HG03432 (cell line): ENCODE results near the gene GJD3.
A peak's percentile ranks its signal among the peaks of the same experiment; 100 is the strongest.

Experiments
- ATAC-seq: cut with Tn5 transposase; IDR thresholded peaks from one replicate; pipeline ENCODE4 v1.9.1; 2021; ENCODE audit warnings: mild to moderate bottlenecking, moderate library complexity; ENCODE audit not compliant: unreplicated experiment

GJD3 gene

GRCh38 chr17:40325156-40326013 is 39.2 kb downstream of the GJD3 start:
- ATAC-seq = no peak

- no peak for ATAC-seq
These were observed 40.9 kb downstream of the GJD3 start for GRCh38 chr17:40323391-40324381.

- ATAC-seq = peak; percentile 35
These were observed 41.9 kb downstream of the GJD3 start for GRCh38 chr17:40322358-40323315.

- ATAC-seq = no peak
These were observed 42.6 kb downstream of the GJD3 start for GRCh38 chr17:40321961-40322357.

GRCh38 chr17:40321524-40321929 is 43.0 kb downstream of the GJD3 start:
- ATAC-seq = no peak

- no peak for ATAC-seq
These were observed 43.6 kb downstream of the GJD3 start for GRCh38 chr17:40320756-40321523.

GRCh38 chr17:40319651-40320540 is 44.6 kb downstream of the GJD3 start:
- ATAC-seq = no peak

- no peak for ATAC-seq
These were observed 45.6 kb downstream of the GJD3 start for GRCh38 chr17:40318830-40319391.

GRCh38 chr17:40317880-40318829 is 46.4 kb downstream of the GJD3 start:
- peak; percentile 53 for ATAC-seq

- ATAC-seq = no peak
These were observed 47.1 kb downstream of the GJD3 start for GRCh38 chr17:40317345-40317873.

GRCh38 chr17:40316571-40317344 is 47.8 kb downstream of the GJD3 start:
- ATAC-seq = no peak

- ATAC-seq = no peak
These were observed 48.6 kb downstream of the GJD3 start for GRCh38 chr17:40315678-40316570.

GRCh38 chr17:40315206-40315605 is 49.3 kb downstream of the GJD3 start:
- no peak for ATAC-seq

GRCh38 chr17:40314584-40314956 is 50.0 kb downstream of the GJD3 start:
- ATAC-seq = no peak
